Measurements from ENCODE around the gene ART5.

Gene ART5

GRCh38 chr11:3626250-3626960, 15.4 kb downstream of the ART5 start:
- TF ChIP-seq MAX (IDR thresholded peaks at IDR 0.05; ENCODE audit: low read depth, low read length): no peak
- no peak for TF ChIP-seq MYC (IDR thresholded peaks at IDR 0.05; ENCODE audit: low read depth, low read length)
- TF ChIP-seq POLR2A (IDR thresholded peaks at IDR 0.05; ENCODE audit: extremely low read depth, insufficient read length): no peak
- TF ChIP-seq CTCF (IDR thresholded peaks at IDR 0.05; ENCODE audit: low read depth, low read length): no peak
- H3K4me3 ChIP-seq (ENCODE audit: low read depth, low read length): no peak overlapping the region
- no peak for DNase-seq (ENCODE audit: low read depth)

GRCh38 chr11:3623767-3624458, 17.9 kb downstream of the ART5 start:
- DNase-seq (ENCODE audit: low read depth): no peak
- H3K4me3 ChIP-seq (ENCODE audit: low read depth, low read length): no peak overlapping the region
- TF ChIP-seq MAX (IDR thresholded peaks at IDR 0.05; ENCODE audit: low read depth, low read length) (no peak), CTCF (IDR thresholded peaks at IDR 0.05; ENCODE audit: low read depth, low read length) (no peak), MYC (IDR thresholded peaks at IDR 0.05; ENCODE audit: low read depth, low read length) (no peak), POLR2A (IDR thresholded peaks at IDR 0.05; ENCODE audit: extremely low read depth, insufficient read length) (no peak)

GRCh38 chr11:3623121-3623520, 18.7 kb downstream of the ART5 start:
- DNase-seq (ENCODE audit: low read depth): peak; percentile 24
- no peak overlapping the region for H3K4me3 ChIP-seq (ENCODE audit: low read depth, low read length)
- no peak for TF ChIP-seq CTCF (IDR thresholded peaks at IDR 0.05; ENCODE audit: low read depth, low read length)
- TF ChIP-seq MAX (IDR thresholded peaks at IDR 0.05; ENCODE audit: low read depth, low read length): no peak
- TF ChIP-seq MYC (IDR thresholded peaks at IDR 0.05; ENCODE audit: low read depth, low read length): no peak
- TF ChIP-seq POLR2A (IDR thresholded peaks at IDR 0.05; ENCODE audit: extremely low read depth, insufficient read length): no peak

- H3K4me3 ChIP-seq (ENCODE audit: low read depth, low read length): no peak overlapping the region
- DNase-seq (ENCODE audit: low read depth): no peak
- TF ChIP-seq POLR2A (IDR thresholded peaks at IDR 0.05; ENCODE audit: extremely low read depth, insufficient read length): no peak
- no peak for TF ChIP-seq CTCF (IDR thresholded peaks at IDR 0.05; ENCODE audit: low read depth, low read length)
- TF ChIP-seq MYC (IDR thresholded peaks at IDR 0.05; ENCODE audit: low read depth, low read length): no peak
These were observed 19.3 kb downstream of the ART5 start for GRCh38 chr11:3622521-3622920.

GRCh38 chr11:3617990-3618389, 23.8 kb downstream of the ART5 start:
- no peak for DNase-seq (ENCODE audit: low read depth)
- TF ChIP-seq MYC (IDR thresholded peaks at IDR 0.05; ENCODE audit: low read depth, low read length) (no peak), CTCF (IDR thresholded peaks at IDR 0.05; ENCODE audit: low read depth, low read length) (no peak), POLR2A (IDR thresholded peaks at IDR 0.05; ENCODE audit: extremely low read depth, insufficient read length) (no peak), MAX (IDR thresholded peaks at IDR 0.05; ENCODE audit: low read depth, low read length) (no peak)
- no peak overlapping the region for H3K4me3 ChIP-seq (ENCODE audit: low read depth, low read length)

Measured in NB4 (cell line).